HL-60 (cell line): ENCODE results near the gene FBXL5.

ENCODE experiments used
- DNase-seq, 2 experiments: peaks; one replicate each; pipeline ENCODE4 v3.0.0-alpha.2; 2010 to 2020; ENCODE audit warnings: low read depth in 1 of 2, low spot score in 1 of 2
- H3K27ac ChIP-seq: fragments of 250-450 bp; sonication (Bioruptor Pico); replicated peaks from 2 replicates; pipeline ENCODE4 v1.5.1; 2020; ENCODE audit warnings: mild to moderate bottlenecking, moderate library complexity
- H3K27me3 ChIP-seq: fragments of 250-450 bp; sonication (Bioruptor Pico); 2 replicates; pipeline ENCODE4 v1.5.1; 2021; ENCODE audit warnings: mild to moderate bottlenecking, moderate library complexity; ENCODE audit not compliant: insufficient read depth, poor library complexity, severe bottlenecking
- H3K4me3 ChIP-seq: replicated peaks from 2 replicates; pipeline ENCODE4 v1.5.1; 2011; ENCODE audit warnings: mild to moderate bottlenecking, control low read depth, low read length; ENCODE audit not compliant: insufficient read depth
- GABPA ChIP-seq: IDR thresholded peaks from 2 replicates; pipeline ENCODE4 v1.6.1; 2012; ENCODE audit warnings: low read depth
- POLR2AphosphoS5 ChIP-seq: IDR thresholded peaks from 2 replicates; pipeline ENCODE4 v1.6.1; 2012; ENCODE audit warnings: low read depth
- SPI1 ChIP-seq: IDR thresholded peaks from 2 replicates; pipeline ENCODE4 v1.6.1; 2012; ENCODE audit warnings: low read depth, mild to moderate bottlenecking, borderline replicate concordance
- TF ChIP-seq, protein P1 (sequence below): IDR thresholded peaks from 2 replicates; pipeline ENCODE4 v1.6.1; 2012; ENCODE audit warnings: low read depth; ENCODE audit not compliant: insufficient replicate concordance
- TF ChIP-seq, protein P2 (sequence below): IDR thresholded peaks from one replicate; pipeline ENCODE4 v1.5.1; 2011; ENCODE audit warnings: low read length, control low read depth, inconsistent platforms; ENCODE audit not compliant: insufficient read depth

Gene FBXL5

DNA sequence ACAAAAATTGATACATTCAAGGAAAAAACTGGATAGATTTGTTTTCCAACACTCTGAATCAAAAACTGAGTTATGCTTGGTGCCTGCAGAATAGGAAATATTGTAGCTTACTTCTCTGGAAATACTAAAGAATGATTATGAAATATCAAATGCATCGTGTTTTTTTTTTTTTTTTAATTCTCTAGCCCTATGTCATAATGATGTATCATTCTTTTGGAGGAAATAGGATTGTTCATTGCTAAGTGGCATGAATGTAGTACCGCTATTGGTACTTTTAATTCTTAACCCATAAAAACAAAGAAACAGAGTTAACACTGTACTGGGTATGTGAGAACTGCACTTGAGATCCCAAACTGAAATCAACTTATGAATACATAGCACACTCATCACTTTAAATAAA is 18.9 kb upstream of the FBXL5 start:
- DNase-seq = no peak
- TF ChIP-seq, protein P1, sequence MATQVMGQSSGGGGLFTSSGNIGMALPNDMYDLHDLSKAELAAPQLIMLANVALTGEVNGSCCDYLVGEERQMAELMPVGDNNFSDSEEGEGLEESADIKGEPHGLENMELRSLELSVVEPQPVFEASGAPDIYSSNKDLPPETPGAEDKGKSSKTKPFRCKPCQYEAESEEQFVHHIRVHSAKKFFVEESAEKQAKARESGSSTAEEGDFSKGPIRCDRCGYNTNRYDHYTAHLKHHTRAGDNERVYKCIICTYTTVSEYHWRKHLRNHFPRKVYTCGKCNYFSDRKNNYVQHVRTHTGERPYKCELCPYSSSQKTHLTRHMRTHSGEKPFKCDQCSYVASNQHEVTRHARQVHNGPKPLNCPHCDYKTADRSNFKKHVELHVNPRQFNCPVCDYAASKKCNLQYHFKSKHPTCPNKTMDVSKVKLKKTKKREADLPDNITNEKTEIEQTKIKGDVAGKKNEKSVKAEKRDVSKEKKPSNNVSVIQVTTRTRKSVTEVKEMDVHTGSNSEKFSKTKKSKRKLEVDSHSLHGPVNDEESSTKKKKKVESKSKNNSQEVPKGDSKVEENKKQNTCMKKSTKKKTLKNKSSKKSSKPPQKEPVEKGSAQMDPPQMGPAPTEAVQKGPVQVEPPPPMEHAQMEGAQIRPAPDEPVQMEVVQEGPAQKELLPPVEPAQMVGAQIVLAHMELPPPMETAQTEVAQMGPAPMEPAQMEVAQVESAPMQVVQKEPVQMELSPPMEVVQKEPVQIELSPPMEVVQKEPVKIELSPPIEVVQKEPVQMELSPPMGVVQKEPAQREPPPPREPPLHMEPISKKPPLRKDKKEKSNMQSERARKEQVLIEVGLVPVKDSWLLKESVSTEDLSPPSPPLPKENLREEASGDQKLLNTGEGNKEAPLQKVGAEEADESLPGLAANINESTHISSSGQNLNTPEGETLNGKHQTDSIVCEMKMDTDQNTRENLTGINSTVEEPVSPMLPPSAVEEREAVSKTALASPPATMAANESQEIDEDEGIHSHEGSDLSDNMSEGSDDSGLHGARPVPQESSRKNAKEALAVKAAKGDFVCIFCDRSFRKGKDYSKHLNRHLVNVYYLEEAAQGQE = no peak
- no peak for TF ChIP-seq GABPA
- TF ChIP-seq SPI1 = no peak
- TF ChIP-seq, protein P2, sequence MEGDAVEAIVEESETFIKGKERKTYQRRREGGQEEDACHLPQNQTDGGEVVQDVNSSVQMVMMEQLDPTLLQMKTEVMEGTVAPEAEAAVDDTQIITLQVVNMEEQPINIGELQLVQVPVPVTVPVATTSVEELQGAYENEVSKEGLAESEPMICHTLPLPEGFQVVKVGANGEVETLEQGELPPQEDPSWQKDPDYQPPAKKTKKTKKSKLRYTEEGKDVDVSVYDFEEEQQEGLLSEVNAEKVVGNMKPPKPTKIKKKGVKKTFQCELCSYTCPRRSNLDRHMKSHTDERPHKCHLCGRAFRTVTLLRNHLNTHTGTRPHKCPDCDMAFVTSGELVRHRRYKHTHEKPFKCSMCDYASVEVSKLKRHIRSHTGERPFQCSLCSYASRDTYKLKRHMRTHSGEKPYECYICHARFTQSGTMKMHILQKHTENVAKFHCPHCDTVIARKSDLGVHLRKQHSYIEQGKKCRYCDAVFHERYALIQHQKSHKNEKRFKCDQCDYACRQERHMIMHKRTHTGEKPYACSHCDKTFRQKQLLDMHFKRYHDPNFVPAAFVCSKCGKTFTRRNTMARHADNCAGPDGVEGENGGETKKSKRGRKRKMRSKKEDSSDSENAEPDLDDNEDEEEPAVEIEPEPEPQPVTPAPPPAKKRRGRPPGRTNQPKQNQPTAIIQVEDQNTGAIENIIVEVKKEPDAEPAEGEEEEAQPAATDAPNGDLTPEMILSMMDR = no peak
- TF ChIP-seq POLR2AphosphoS5 = no peak

DNA sequence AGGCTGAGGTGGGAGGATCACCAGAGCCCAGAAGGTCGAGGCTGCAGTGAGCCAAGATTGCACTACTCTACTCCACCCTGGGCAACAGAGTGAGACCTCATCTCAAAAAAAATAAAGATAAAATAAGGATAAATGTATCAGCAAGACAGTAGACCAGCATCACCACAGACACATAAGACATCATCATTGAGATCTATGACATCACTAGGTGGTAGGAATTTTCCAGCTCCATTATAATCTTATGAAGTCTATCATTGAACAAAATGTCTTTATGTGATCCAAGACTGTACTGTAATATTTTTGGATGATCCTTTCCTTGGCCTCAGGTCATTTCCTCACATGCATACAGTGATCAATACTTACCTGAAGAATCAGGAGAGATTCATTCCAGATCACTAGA is 18.2 kb upstream of the FBXL5 start:
- TF ChIP-seq POLR2AphosphoS5 (no peak), SPI1 (no peak), GABPA (no peak)
- TF ChIP-seq, protein P1 = no peak
- TF ChIP-seq, protein P2 = no peak
- DNase-seq = no peak
- Histone ChIP-seq H3K27me3 (no peaks in the 10 kb centered on the region), H3K27ac (no peak overlapping the region), H3K4me3 (no peak overlapping the region)

More for the DNA sequence above, 18.9 kb upstream of the FBXL5 start:
- Histone ChIP-seq H3K27ac (no peak overlapping the region), H3K27me3 (no peaks in the 10 kb centered on the region), H3K4me3 (no peak overlapping the region)

DNA sequence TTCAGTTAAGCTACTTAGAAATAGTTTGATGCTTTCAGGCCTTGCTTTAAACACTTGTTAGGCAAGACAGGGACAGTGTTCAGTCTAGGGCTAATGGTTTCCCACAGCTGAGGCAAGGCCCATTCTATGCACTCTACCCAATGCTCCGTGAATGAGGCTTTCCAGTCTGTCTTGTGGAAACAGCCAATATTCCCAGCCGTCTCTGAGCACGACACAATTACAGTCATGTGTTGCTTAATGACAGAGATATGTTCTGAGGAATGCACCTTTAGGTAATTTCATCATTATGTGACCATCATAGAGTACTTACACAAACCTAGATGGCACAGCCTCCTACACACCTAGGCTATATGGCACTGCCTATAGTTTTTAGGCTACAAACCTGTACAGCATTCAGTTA is 16.9 kb upstream of the FBXL5 start:
- H3K27me3 ChIP-seq = no peaks in the 10 kb centered on the region
- no peak overlapping the region for H3K4me3 ChIP-seq
- no peak overlapping the region for H3K27ac ChIP-seq
- TF ChIP-seq GABPA (no peak), POLR2AphosphoS5 (no peak), SPI1 (no peak)
- TF ChIP-seq, protein P1 = no peak
- TF ChIP-seq, protein P2 = no peak
- no peak for DNase-seq
